Fibroblast of lung (primary cell): Measurements from ENCODE around the gene PKIG. TPM values are rescaled to one million over a fixed set of nuclear protein-coding genes. Genes with fewer than 3 reads are reported as not detected.
A peak's percentile ranks its signal among the peaks of the same experiment; 100 is the strongest.

Experiments
- DNase-seq, 2 donors: peaks; one replicate each; pipeline versions ENCODE4 v3.0.0 to v3.0.0-alpha.2; 2010; ENCODE audit warnings: low read depth in 2 of 2
- H2AFZ ChIP-seq: 2 replicates; pipeline ENCODE4 v1.5.1; 2012; ENCODE audit warnings: low read length, control low read depth, inconsistent platforms
- H3K27ac ChIP-seq: 2 replicates; pipeline ENCODE4 v1.5.1; 2011; ENCODE audit warnings: low read length, control low read depth; ENCODE audit not compliant: insufficient read depth
- H3K27me3 ChIP-seq: 2 replicates; pipeline ENCODE4 v1.5.1; 2011; ENCODE audit warnings: mild to moderate bottlenecking, low read length; ENCODE audit not compliant: control insufficient read depth, insufficient read depth
- H3K36me3 ChIP-seq: 2 replicates; pipeline ENCODE4 v1.5.1; 2011; ENCODE audit warnings: low read length; ENCODE audit not compliant: control insufficient read depth, insufficient read depth
- H3K4me1 ChIP-seq: 2 replicates; pipeline ENCODE4 v1.5.1; 2011; ENCODE audit warnings: low read length; ENCODE audit not compliant: control insufficient read depth, insufficient read depth; ENCODE audit errors: extremely low read depth
- H3K4me2 ChIP-seq: 2 replicates; pipeline ENCODE4 v1.5.1; 2011; ENCODE audit warnings: low read length, control low read depth; ENCODE audit not compliant: insufficient read depth; ENCODE audit errors: extremely low read depth
- H3K4me3 ChIP-seq, 4 experiments: fragments of 200-600 bp in 1 of 4; sonication (generic) in 1 of 4; replicated peaks in 1 of 4; 2 replicates each; pipeline ENCODE4 v1.5.1; 2011 to 2016; ENCODE audit warnings: low read length in 4 of 4, low read depth in 3 of 4, mild to moderate bottlenecking in 3 of 4, control low read depth in 2 of 4, inconsistent platforms in 1 of 4, mixed read lengths in 1 of 4; ENCODE audit not compliant: insufficient read depth in 1 of 4; ENCODE audit errors: control extremely low read depth in 1 of 4
- H3K79me2 ChIP-seq: 2 replicates; pipeline ENCODE4 v1.5.1; 2012; ENCODE audit warnings: mild to moderate bottlenecking, low read length, inconsistent platforms; ENCODE audit not compliant: control insufficient read depth, insufficient read depth
- H3K9ac ChIP-seq: 2 replicates; pipeline ENCODE4 v1.5.1; 2011; ENCODE audit warnings: mild to moderate bottlenecking, low read length, control low read depth; ENCODE audit not compliant: insufficient read depth
- H3K9me3 ChIP-seq: 2 replicates; pipeline ENCODE4 v1.5.1; 2012; ENCODE audit warnings: low read depth, low read length; ENCODE audit not compliant: control insufficient read depth, insufficient read depth
- H4K20me1 ChIP-seq: 2 replicates; pipeline ENCODE4 v1.5.1; 2011; ENCODE audit warnings: low read length; ENCODE audit not compliant: control insufficient read depth, insufficient read depth; ENCODE audit errors: extremely low read depth
- EZH2 ChIP-seq: IDR thresholded peaks from 2 replicates; pipeline ENCODE4 v1.5.1; 2012; ENCODE audit warnings: low read length, control low read depth, mild to moderate bottlenecking; ENCODE audit errors: missing control alignments
- polyA plus RNA-seq, 2 donors: library from polyadenylated mRNA; depleted of rRNA in 1 of 2; stranded (reverse) in 1 of 2; unstranded in 1 of 2; fragments of >200 nt; gene quantifications; 2 replicates each; pipeline ENCODE4 v1.2.1, GENCODE V29; 2011 to 2012; ENCODE audit warnings: missing spikeins in 1 of 2
- total RNA-seq: library from RNA; depleted of rRNA; stranded (reverse); fragments of >200 nt; gene quantifications from 2 replicates; pipeline ENCODE4 v1.2.1, GENCODE V29; 2014
- TF ChIP-seq, protein P1 (sequence below), 2 donors: IDR thresholded peaks in 1 of 2; conservative IDR thresholded peaks in 1 of 2; 1 replicate in 1 of 2; 2 replicates in 1 of 2; pipeline ENCODE4 v1.5.1; 2011 to 2012; ENCODE audit warnings: low read length in 2 of 2, control low read depth in 1 of 2, inconsistent platforms in 1 of 2, low read depth in 1 of 2, mild to moderate bottlenecking in 1 of 2

PKIG gene
- total and polyA plus RNA-seq, 2 donors (not counting 1 experiment from before 2014, with no cell fraction given) = 192 to 234 TPM

DNA sequence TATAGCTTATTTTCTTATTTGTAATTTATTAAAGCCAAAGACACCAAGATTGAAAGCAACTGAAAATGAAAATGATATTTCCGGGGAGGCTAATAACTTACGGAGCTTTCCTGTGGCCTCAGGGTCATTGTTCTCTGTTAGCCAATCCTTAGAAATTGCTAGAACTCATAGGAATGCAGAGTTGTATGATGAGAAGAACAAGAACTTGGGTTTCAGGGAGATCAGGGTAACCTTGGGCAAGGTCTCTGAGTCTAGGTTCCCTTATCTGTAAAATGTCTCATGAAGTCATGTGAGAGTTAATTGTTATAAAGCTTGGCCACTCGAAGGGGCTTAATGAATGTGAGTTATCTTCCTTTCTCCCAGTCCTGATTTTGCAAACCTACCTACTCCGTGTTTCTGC, 40.4 kb upstream of the PKIG start:
- Histone ChIP-seq H3K79me2 (no peaks in the 10 kb centered on the region), H3K4me2 (peak overlapping the region; percentile 0), H3K27me3 (no peaks in the 10 kb centered on the region), H2AFZ (no peak overlapping the region), H3K9me3 (no peaks in the 10 kb centered on the region), H3K27ac (peak overlapping the region; percentile 8), H4K20me1 (no peaks in the 10 kb centered on the region), H3K36me3 (no peaks in the 10 kb centered on the region), H3K4me3 (no peak overlapping the region), H3K4me1 (peaks cover 6% of the 10 kb centered on the region), H3K9ac (no peak overlapping the region)
- no peak for DNase-seq
- TF ChIP-seq, protein P1, sequence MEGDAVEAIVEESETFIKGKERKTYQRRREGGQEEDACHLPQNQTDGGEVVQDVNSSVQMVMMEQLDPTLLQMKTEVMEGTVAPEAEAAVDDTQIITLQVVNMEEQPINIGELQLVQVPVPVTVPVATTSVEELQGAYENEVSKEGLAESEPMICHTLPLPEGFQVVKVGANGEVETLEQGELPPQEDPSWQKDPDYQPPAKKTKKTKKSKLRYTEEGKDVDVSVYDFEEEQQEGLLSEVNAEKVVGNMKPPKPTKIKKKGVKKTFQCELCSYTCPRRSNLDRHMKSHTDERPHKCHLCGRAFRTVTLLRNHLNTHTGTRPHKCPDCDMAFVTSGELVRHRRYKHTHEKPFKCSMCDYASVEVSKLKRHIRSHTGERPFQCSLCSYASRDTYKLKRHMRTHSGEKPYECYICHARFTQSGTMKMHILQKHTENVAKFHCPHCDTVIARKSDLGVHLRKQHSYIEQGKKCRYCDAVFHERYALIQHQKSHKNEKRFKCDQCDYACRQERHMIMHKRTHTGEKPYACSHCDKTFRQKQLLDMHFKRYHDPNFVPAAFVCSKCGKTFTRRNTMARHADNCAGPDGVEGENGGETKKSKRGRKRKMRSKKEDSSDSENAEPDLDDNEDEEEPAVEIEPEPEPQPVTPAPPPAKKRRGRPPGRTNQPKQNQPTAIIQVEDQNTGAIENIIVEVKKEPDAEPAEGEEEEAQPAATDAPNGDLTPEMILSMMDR (conservative IDR thresholded peaks at IDR 0.05 in 1 of 2, IDR thresholded peaks at IDR 0.05 in 1 of 2; ENCODE audit: low read depth in 1 of 2, low read length in 2 of 2) = no peak
- no peak for TF ChIP-seq EZH2

DNA sequence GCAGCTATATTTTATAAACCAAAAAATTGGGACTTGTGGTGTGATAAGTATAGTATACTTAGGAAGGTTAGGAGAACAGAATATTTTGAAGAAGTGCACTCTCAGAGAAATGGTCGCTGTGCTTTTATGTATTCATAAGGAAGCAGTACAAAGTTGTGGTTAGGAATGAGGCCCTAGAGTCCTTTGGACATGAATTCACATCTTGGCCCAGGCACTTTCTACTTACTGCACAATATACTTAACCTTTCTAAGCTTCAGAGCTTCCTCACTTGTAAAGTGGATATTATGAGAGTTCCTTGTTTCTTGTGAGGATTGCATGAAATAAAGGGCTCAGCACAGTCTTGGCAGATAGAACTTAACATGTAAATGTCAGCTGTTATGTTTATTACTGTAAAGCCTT, 39.5 kb upstream of the PKIG start:
- Histone ChIP-seq H3K9me3 (no peaks in the 10 kb centered on the region), H3K4me3 (no peak overlapping the region), H4K20me1 (no peaks in the 10 kb centered on the region), H3K36me3 (no peaks in the 10 kb centered on the region), H3K27ac (no peak overlapping the region), H3K9ac (no peak overlapping the region), H3K4me2 (no peak overlapping the region), H3K79me2 (no peaks in the 10 kb centered on the region), H2AFZ (no peak overlapping the region), H3K4me1 (peaks cover 6% of the 10 kb centered on the region), H3K27me3 (no peaks in the 10 kb centered on the region)
- DNase-seq = no peak
- TF ChIP-seq, protein P1 (conservative IDR thresholded peaks at IDR 0.05 in 1 of 2, IDR thresholded peaks at IDR 0.05 in 1 of 2; ENCODE audit: low read depth in 1 of 2, low read length in 2 of 2) = no peak
- no peak for TF ChIP-seq EZH2

DNA sequence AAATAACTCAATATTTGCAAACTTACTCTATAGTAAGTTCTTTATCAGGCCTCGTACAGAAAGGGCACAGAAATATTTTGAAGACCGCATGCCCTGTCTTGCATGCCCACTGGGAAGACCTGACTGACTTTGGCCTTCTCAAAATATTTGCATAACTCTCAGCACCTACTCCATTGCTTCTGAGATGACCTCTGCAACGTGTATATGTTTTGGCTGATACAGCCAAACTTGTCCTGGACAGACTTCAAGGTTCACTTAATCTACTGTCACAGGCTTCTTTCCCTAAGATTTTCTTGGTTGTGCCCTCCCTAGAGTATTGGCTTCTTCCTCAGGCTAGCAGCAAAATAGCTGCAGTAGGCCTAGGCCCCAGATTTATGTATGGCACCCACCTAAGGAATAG, 39.0 kb upstream of the PKIG start:
- Histone ChIP-seq H3K9ac (no peak overlapping the region), H3K27ac (no peak overlapping the region), H3K4me3 (no peak overlapping the region), H3K27me3 (no peaks in the 10 kb centered on the region), H3K79me2 (no peaks in the 10 kb centered on the region), H3K36me3 (no peaks in the 10 kb centered on the region), H4K20me1 (no peaks in the 10 kb centered on the region), H3K4me1 (peaks cover 11% of the 10 kb centered on the region), H2AFZ (no peak overlapping the region), H3K9me3 (no peaks in the 10 kb centered on the region), H3K4me2 (no peak overlapping the region)
- TF ChIP-seq EZH2 = no peak
- TF ChIP-seq, protein P1 (conservative IDR thresholded peaks at IDR 0.05 in 1 of 2, IDR thresholded peaks at IDR 0.05 in 1 of 2; ENCODE audit: low read depth in 1 of 2, low read length in 2 of 2) = no peak
- DNase-seq = no peak
